CD4-positive, alpha-beta T cell treated with Interleukin-6 at 100 ng/mL for 8 hours (primary cell): ENCODE results near the gene MKI67.

Experiments
- DNase-seq: peaks from one replicate; pipeline ENCODE4 v3.0.0-alpha.2; 2020; ENCODE audit warnings: mixed read lengths, low spot score

MKI67 gene

GRCh38 chr10:128081720-128082119 lies 44.5 kb downstream of the MKI67 start:
- DNase-seq = no peak

- DNase-seq = no peak
These were observed 45.0 kb downstream of the MKI67 start for GRCh38 chr10:128081222-128081621.

DNA sequence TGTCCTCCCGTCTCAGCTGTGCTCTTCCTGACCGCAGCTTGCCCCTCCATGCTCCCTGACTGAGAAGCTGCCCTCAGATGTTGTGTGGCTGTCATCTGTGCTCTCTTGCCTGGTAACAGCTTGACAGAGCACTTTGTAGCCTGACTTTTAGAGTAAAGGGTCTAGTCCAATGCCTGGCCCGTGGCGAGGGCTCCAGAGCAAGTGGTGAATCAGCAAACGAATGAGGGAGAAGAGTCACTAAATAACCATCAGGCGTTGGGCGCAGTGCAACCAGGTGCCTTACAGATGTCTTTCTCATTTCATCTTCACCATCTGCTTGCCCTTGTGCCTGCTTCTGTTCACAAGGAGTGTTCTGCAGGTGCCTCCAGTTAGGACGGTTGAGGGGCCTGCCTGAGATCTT lies 45.6 kb downstream of the MKI67 start:
- no peak for DNase-seq

- no peak for DNase-seq
These were observed 46.0 kb downstream of the MKI67 start for GRCh38 chr10:128080231-128080630.

DNA sequence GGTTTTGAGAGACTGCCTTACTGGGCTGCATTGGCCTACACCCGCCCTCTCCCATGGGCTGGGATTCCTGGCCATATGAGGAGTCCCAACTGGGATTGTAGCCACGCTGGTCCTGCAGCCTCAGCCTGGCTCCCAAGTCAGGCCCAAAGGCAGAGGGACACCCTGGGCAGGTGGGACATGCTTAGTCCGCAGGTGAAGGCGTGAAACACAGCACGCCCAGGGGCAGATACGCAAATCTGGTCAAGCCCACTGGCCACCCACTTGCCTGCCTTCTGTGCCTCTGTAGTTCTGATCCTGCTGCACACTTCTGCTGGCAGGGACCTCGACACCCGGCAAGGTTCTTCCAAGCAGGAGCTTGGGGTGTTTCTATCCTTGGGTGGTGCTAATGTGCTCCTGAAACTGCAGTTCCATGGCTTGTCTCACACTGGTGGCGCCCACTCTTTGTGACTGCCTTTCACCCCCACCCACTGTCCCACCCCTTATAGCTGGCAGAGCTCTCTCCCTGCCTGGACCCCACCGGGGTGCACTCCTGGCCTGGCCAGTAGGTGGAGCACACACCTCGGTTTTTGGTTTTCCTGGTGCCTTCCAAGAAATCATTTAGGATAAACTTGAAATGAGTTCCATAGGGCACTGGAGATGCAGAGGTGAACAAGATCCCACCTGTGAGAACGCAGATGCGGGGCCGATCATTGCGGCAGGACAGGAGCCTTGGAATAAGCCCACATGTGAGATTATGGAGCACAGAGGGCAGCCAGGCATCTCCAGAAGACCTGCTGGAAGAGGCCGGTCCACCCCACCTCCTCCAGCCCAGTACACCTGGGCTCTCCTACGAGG lies 47.9 kb downstream of the MKI67 start:
- DNase-seq = peak; percentile 27

- no peak for DNase-seq
These were observed 48.9 kb downstream of the MKI67 start for GRCh38 chr10:128077155-128077875.

DNA sequence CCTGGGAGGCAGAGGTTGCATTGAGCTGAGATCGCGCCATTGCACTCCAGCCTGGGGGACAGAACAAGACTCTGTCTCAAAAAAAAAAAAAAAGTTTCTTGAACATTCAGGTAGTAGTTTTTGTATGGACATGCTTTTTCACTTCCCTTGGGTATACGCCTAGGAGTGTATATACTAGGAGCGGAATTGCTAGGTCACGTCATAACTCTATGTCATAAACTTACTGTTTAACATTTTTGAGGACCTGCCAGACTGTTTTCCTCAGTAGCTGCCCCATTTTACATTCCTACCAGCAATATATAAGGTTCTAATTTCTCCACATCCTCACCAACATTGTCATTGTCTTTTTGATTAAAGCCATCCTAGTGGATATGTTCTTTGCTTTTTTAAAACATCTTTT lies 51.6 kb downstream of the MKI67 start:
- DNase-seq = no peak

DNA sequence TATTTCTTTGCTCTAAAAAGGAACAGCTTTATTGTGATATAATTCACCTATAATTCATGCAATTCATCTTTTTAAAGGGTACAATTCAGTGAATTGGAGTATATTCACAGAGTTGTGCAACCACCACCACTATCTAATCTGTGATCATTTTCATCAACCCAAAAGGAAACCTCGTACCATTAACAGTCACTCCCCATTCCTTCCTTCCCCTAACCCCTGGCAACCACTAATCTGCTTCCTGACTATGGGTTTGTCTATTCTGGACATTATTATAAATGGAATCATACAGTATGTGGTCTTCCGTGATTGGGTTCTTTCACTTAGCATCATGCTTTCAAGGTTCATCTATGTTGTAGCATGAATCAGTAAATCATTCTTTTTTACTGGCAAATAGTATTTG lies 52.3 kb downstream of the MKI67 start:
- no peak for DNase-seq

GRCh38 chr10:128072941-128073645 lies 53.1 kb downstream of the MKI67 start:
- DNase-seq = no peak

- DNase-seq = no peak
These were observed 54.2 kb downstream of the MKI67 start for GRCh38 chr10:128072046-128072445.

GRCh38 chr10:128071417-128071782 lies 54.8 kb downstream of the MKI67 start:
- no peak for DNase-seq

GRCh38 chr10:128070721-128071416 lies 55.4 kb downstream of the MKI67 start:
- DNase-seq = no peak

DNA sequence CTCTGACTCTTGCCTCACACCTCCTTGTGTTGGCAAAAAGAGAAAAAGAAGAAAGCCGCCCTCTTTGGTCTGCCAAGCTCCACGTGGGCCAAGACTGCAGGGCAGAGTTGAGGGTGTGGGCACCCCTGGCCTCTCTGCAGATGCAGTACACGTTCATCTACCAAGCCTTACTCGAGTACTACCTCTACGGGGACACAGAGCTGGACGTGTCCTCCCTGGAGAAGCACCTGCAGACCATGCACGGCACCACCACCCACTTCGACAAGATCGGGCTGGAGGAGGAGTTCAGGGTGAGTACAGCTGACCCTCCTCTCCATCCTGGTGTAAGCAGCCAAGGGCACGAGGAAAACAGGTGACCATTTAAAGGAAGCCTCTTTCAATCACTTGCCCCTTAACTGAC lies 56.1 kb downstream of the MKI67 start:
- no peak for DNase-seq

GRCh38 chr10:128069351-128070051 lies 56.7 kb downstream of the MKI67 start:
- DNase-seq = peak; percentile 82

- no peak for DNase-seq
These were observed 57.6 kb downstream of the MKI67 start for GRCh38 chr10:128068398-128069285.

- DNase-seq = no peak
These were observed 58.4 kb downstream of the MKI67 start for GRCh38 chr10:128067691-128068397.

DNA sequence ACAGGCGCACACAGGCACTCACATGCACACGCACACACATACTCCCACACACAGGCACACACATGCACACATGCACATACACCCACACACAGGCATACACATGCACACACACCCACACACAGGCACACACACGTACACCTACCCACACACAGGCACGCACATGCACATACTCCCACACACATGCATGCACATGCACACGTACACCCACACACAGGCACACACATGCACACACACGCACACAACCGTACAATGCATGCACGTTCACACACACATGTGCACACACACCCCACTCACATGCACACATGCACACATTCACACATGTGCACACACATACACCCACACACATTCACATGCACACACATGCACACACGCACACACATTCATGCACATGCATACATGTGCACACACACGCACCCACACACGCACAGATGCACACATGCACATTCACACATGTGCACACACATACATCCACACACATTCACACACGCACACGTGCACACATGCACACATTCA lies 59.3 kb downstream of the MKI67 start:
- DNase-seq = no peak

DNA sequence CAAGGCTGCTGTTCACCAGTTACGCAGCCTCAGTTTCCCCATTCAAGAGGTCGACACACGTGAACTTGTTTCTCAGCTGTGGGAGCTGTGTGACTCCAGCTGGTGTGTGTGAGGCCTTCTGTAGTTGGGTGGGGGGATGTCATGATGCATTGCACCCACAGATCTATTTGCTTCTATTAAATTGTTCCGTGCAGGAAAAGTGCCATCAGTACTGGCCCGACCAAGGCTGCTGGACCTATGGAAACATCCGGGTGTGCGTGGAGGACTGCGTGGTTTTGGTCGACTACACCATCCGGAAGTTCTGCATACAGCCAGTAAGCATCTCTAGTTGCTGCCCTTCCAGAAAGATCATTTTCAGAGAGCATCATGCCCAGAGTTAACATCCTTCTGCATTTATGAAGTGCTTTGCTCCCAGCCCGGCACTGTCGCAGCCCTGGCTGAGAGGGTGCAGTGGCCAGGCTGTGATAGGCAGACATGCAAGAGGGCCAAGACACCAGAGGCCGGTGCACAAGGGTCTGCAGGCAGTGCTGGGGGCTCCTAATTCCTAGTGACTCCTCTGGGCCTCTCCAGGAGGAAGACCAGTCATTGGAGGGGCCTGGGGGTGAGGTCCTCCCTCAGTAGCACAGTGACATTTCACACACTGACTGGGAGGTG lies 60.2 kb downstream of the MKI67 start:
- no peak for DNase-seq

- DNase-seq = no peak
These were observed 61.1 kb downstream of the MKI67 start for GRCh38 chr10:128064970-128065580.
